Activated CD4-positive, alpha-beta T cell treated with anti-CD3 and anti-CD28 coated beads, Interleukin-2, Interleukin-6, amounts not matched to agents 100 ng/mL and 50 ng/mL, durations not matched to agents 16 hours and 8 hours (primary cell): Measurements from ENCODE around the gene RAD51B.

ENCODE experiments used
- DNase-seq: peaks from one replicate; pipeline ENCODE4 v3.0.0-alpha.2; 2020

Gene RAD51B

GRCh38 chr14:68506645-68507419, 687.3 kb downstream of the RAD51B start:
- peak; percentile 18 for DNase-seq

GRCh38 chr14:68507544-68508081, 688.0 kb downstream of the RAD51B start:
- no peak for DNase-seq

- no peak for DNase-seq
Observed at GRCh38 chr14:68508581-68508980, 689.0 kb downstream of the RAD51B start.

- no peak for DNase-seq
Observed at GRCh38 chr14:68509188-68509983, 689.8 kb downstream of the RAD51B start.

GRCh38 chr14:68510201-68511128, 690.9 kb downstream of the RAD51B start:
- no peak for DNase-seq

- DNase-seq = no peak
Observed at GRCh38 chr14:68511129-68512047, 691.8 kb downstream of the RAD51B start.

GRCh38 chr14:68512088-68512487, 692.5 kb downstream of the RAD51B start:
- no peak for DNase-seq

GRCh38 chr14:68513137-68513536, 693.6 kb downstream of the RAD51B start:
- no peak for DNase-seq

GRCh38 chr14:68513838-68514607, 694.4 kb downstream of the RAD51B start:
- no peak for DNase-seq

- DNase-seq = no peak
Observed at GRCh38 chr14:68514608-68515194, 695.1 kb downstream of the RAD51B start.

- DNase-seq = no peak
Observed at GRCh38 chr14:68516342-68516741, 696.8 kb downstream of the RAD51B start.

- DNase-seq = no peak
Observed at GRCh38 chr14:68518166-68518565, 698.6 kb downstream of the RAD51B start.

- DNase-seq = no peak
Observed at GRCh38 chr14:68518761-68519670, 699.4 kb downstream of the RAD51B start.

- DNase-seq = no peak
Observed at GRCh38 chr14:68519671-68520187, 700.1 kb downstream of the RAD51B start.

GRCh38 chr14:68520637-68521556, 701.3 kb downstream of the RAD51B start:
- no peak for DNase-seq

- no peak for DNase-seq
Observed at GRCh38 chr14:68521557-68521901, 702.0 kb downstream of the RAD51B start.

GRCh38 chr14:68521961-68522509, 702.5 kb downstream of the RAD51B start:
- DNase-seq = no peak
